M059J (cell line): ENCODE measurements around the gene KIF4B. TPM values are rescaled to one million over a fixed set of nuclear protein-coding genes. Genes with fewer than 3 reads are reported as not detected.
"Not testable (repeated sequence)": the region's sequence is repeated elsewhere in the genome, so short reads cannot be mapped to it uniquely, and the experiment has no call there.

Source experiments
- DNase-seq: peaks from one replicate; pipeline ENCODE4 v3.0.0-alpha.2; 2012; ENCODE audit warnings: low read depth
- total RNA-seq: library from RNA; depleted of rRNA; stranded (reverse); fragments of >200 nt; shearing (Covaris generic); gene quantifications from 2 replicates; pipeline ENCODE4 v1.2.3, GENCODE V29; 2014

Gene KIF4B
- total RNA-seq, 1 experiment from 2014 or later = 0.10 TPM

- peak; percentile 29 for DNase-seq
Observed at GRCh38 chr5:155004138-155004744, 9.3 kb upstream of the KIF4B start.

DNA sequence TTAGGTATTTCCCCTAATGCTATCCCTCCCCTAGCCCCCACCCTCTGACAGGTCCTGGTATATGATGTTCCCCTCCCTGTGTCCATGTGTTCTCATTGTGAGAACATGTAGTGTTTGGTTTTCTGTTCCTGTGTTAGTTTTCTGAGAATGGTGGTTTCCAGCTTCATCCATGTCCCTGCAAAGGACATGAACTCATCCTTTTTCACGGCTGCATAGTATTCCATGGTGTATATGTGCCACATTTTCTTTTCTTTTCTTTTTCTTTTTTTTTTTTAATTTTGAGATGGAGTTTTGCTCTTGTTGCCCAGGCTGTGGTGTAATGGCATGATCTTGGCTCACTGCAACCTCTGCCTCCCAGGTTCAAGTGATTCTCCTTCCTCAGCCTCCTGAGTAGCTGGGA, 7.3 kb upstream of the KIF4B start:
- not testable (repeated sequence) for DNase-seq

- DNase-seq = peak; percentile 50
Observed at GRCh38 chr5:155008669-155009068, 4.9 kb upstream of the KIF4B start.

GRCh38 chr5:155010881-155011280, 2.7 kb upstream of the KIF4B start:
- no peak for DNase-seq

DNA sequence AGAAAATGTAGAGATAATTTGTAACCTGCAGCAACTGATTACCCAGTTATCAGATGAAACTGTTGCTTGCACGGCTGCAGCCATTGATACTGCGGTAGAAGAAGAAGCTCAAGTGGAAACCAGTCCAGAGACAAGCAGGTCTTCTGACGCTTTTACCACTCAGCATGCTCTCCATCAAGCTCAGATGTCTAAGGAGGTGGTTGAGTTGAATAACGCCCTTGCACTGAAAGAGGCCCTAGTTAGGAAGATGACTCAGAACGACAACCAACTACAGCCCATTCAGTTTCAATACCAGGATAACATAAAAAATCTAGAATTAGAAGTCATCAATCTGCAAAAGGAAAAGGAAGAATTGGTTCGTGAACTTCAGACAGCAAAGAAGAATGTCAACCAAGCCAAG, 1.7 kb downstream of the KIF4B start:
- no peak for DNase-seq

DNA sequence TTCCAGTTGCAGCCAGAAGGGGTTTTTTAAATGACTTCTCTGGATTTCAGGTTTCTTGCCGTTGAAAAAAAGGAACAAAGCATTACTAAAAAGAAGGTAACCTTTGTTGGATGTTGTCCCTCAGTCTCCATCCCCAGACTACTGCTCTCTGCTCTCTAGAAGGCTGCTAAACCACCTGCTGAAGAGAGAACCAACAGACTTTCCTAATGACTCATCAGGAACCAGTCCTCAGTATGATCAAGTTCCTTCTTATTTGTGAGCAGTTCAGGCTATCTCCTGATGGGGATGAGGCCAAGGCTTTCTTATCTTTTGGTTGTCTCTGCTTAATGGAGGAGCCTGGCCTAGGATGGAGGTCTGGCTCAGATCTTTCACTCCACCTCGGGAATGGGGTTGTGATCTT, 4.1 kb downstream of the KIF4B start:
- DNase-seq = no peak

- DNase-seq = no peak
Observed at GRCh38 chr5:155019601-155020226, 6.2 kb downstream of the KIF4B start.

DNA sequence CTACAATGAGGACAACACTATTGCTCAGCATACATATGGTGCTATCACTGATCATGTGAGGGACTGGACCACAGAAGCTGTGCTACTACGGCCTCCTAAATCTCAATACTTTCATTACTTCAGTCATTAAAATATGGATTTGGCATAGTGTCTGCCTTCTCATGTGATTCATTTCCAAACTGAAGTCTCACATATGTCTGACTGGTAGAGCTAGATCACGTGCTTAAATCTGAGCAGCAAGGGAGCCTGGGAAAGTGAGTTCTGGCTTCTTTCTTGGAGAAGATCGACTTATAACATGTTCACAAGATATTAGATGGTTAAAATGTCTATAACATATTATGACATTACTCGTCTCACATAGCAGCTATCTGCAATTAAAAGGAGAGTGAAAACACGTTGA, 8.3 kb downstream of the KIF4B start:
- DNase-seq = no peak

- no peak for DNase-seq
Observed at GRCh38 chr5:155023320-155023719, 9.8 kb downstream of the KIF4B start.

DNA sequence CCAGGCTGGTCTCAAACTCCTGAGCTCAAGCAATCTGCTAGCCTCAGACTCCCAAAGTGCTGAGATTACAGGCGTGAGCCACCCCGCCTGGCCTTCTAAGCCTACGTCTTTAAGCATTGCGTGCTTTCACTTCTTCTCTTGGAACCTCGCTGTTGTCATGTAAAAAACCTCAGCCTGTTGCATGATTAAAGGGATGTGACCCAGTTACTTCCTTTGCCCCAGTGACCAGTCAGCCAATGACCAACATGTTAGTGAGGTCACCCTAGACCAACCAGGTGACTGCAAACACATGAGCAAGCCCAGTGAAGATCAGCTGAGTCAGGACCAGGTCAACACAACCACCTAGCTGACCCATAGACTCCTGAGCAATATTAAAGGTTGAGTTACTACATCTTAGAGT, 10.5 kb downstream of the KIF4B start:
- DNase-seq = peak; percentile 31

- DNase-seq = no peak
Observed at GRCh38 chr5:155025895-155026294, 12.3 kb downstream of the KIF4B start.

GRCh38 chr5:155027993-155028629, 14.6 kb downstream of the KIF4B start:
- DNase-seq = peak; percentile 12

- DNase-seq = no peak
Observed at GRCh38 chr5:155029240-155029639, 15.7 kb downstream of the KIF4B start.

- DNase-seq = not testable (repeated sequence)
Observed at GRCh38 chr5:155034145-155034744, 20.7 kb downstream of the KIF4B start.

DNA sequence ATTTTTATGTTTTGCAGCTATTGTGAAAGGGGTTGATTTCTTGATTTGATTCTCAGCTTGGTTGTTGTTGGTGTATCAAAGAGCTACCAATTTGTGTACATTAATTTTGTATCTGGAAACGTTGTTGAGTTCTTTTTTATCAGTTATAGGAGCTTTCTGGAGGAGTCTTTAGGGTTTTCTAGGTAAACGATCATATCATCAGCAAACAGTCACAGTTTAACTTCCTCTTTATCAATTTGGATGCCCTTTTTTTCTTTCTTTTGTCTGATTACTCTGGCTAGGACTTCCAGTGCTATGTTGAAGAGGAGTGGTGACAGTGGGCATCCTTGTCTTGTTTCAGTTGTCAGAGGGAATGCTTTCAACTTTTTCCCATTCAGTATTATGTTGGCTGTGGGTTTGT, 21.5 kb downstream of the KIF4B start:
- not testable (repeated sequence) for DNase-seq

- DNase-seq = no peak
Observed at GRCh38 chr5:155040984-155041653, 27.6 kb downstream of the KIF4B start.

- no peak for DNase-seq
Observed at GRCh38 chr5:155044591-155044990, 31.0 kb downstream of the KIF4B start.

- DNase-seq = no peak
Observed at GRCh38 chr5:155046591-155046990, 33.0 kb downstream of the KIF4B start.

- DNase-seq = no peak
Observed at GRCh38 chr5:155047818-155048217, 34.3 kb downstream of the KIF4B start.

DNA sequence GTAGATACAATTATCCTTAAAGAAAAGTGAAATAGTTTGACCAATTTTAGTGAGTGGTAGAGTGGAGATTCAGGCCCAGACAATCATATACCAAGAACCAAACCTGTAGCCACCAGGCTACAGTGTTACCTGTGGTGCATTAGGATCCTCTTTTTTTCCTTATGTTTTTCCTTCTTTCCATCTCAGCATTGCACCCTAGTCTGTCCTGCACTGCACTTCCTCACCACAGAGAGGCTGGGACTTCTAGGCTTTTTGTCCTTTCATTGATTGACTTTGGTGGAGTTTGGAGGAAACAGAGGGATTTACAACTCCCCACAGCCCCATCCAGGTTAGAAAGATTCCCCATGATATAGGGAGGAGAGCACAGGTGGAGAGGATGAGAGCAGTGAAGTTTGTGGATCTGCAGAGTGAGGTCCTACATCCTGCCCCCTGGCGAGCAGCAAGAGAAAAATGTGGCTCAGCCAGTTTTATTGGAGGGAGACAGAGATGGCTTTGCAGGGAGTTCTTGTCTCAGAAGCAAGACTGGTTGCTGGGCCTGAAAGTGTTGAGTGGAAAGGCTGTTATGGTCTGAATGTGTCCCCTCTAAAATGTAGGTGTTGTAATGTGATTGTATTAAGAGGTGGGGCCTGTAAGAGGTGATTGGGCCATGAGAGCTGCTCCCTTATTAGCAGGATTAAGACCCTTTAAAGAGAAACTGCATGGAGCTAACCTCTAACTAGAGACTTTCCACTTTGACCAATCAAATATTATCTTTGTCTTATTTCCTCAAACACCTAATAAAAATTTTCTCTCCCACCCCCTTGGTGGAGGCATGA, 36.2 kb downstream of the KIF4B start:
- DNase-seq = no peak

GRCh38 chr5:155050384-155051019, 36.9 kb downstream of the KIF4B start:
- peak; percentile 4 for DNase-seq
